HepG2 (cell line): Measurements from ENCODE around the gene FABP1. TPM values are rescaled to one million over a fixed set of nuclear protein-coding genes. Genes with fewer than 3 reads are reported as not detected.

Experiments
- BCL3 ChIP-seq: sonication (generic); formaldehyde crosslinking; IDR thresholded peaks from 2 replicates; pipeline ENCODE4 v1.5.1; 2020; ENCODE audit warnings: mild to moderate bottlenecking, missing genetic modification reagents, moderate library complexity
- CTCF ChIP-seq: sonication (generic); formaldehyde crosslinking; IDR thresholded peaks from 2 replicates; pipeline ENCODE4 v1.5.0; 2020; ENCODE audit warnings: mild to moderate bottlenecking, missing genetic modification reagents, moderate library complexity
- FOXC1 ChIP-seq: sonication (generic); formaldehyde crosslinking; IDR thresholded peaks from 2 replicates; pipeline ENCODE4 v1.8.0; 2022; ENCODE audit warnings: mild to moderate bottlenecking, missing genetic modification reagents, borderline replicate concordance
- FOXP4 ChIP-seq: sonication (generic); formaldehyde crosslinking; IDR thresholded peaks from 2 replicates; pipeline ENCODE4 v1.4.0; 2020; ENCODE audit warnings: missing genetic modification reagents
- POGK ChIP-seq: sonication (generic); formaldehyde crosslinking; conservative IDR thresholded peaks from 2 replicates; pipeline ENCODE4 v1.8.0; 2022; ENCODE audit warnings: mild to moderate bottlenecking, moderate library complexity, missing genetic modification reagents
- RBFOX2 ChIP-seq: fragments of 200-400 bp; formaldehyde crosslinking; IDR thresholded peaks from 2 replicates; pipeline ENCODE4 v1.6.1; 2017; ENCODE audit warnings: low read depth, mild to moderate bottlenecking, low read length
- TRAFD1 ChIP-seq: sonication (generic); formaldehyde crosslinking; IDR thresholded peaks from 2 replicates; pipeline ENCODE4 v1.5.1; 2020; ENCODE audit warnings: missing genetic modification reagents, mild to moderate bottlenecking, borderline replicate concordance
- WIZ ChIP-seq: sonication (generic); formaldehyde crosslinking; IDR thresholded peaks from 2 replicates; pipeline ENCODE4 v1.5.1; 2020; ENCODE audit warnings: mild to moderate bottlenecking, missing genetic modification reagents
- ZNF274 ChIP-seq: sonication (generic); formaldehyde crosslinking; IDR thresholded peaks from 2 replicates; pipeline ENCODE4 v1.5.1; 2020; ENCODE audit warnings: mild to moderate bottlenecking, missing genetic modification reagents
- ZNF407 ChIP-seq: sonication (generic); formaldehyde crosslinking; IDR thresholded peaks from one replicate; pipeline ENCODE4 v1.5.1; 2020; ENCODE audit warnings: mild to moderate bottlenecking, missing genetic modification reagents; ENCODE audit errors: not compliant biosample characterization
- polyA plus RNA-seq, 8 experiments: library from polyadenylated mRNA; depleted of rRNA in 3 of 8; stranded (reverse) in 7 of 8; unstranded in 1 of 8; fragments of >200 nt; fragmentation: Illumina TruSeq in 4 of 8; extraction: Trizol in 4 of 8; gene quantifications; 2 replicates each; pipeline versions ENCODE4 v1.2.1 to v1.2.3, GENCODE V29; 2011 to 2016; ENCODE audit warnings: low read depth in 4 of 8, missing spikeins in 1 of 8, mixed read lengths in 1 of 8; ENCODE audit not compliant: insufficient read depth in 1 of 8
- total RNA-seq, 5 experiments: library from RNA; depleted of rRNA; stranded (reverse); fragments of >200 nt; fragmentation: Illumina TruSeq; extraction: Trizol; gene quantifications; 2 replicates each; pipeline ENCODE4 v1.2.3, GENCODE V29; 2016; ENCODE audit warnings: low read depth in 1 of 5

The FABP1 gene
- total and polyA plus RNA-seq, 2 of the 13 experiments (the other 11 are each of a cell fraction or from before 2014, with no cell fraction given): 644 to 1,608 TPM

GRCh38 chr2:88129313-88129959, 1.6 kb upstream of the FABP1 start (continued):
- TF ChIP-seq ZNF407 (CRISPR knock-in tag): peak; percentile 51
- TF ChIP-seq TRAFD1 (CRISPR knock-in tag): no peak
- TF ChIP-seq FOXC1: 0 out of 2 replicates have a peak, but pooled peaks have one; percentile 36
- peak; percentile 46; the same call in 1 of the 2 replicates for TF ChIP-seq BCL3 (CRISPR knock-in tag)
- TF ChIP-seq ZNF274 (CRISPR knock-in tag): peak; percentile 80
- no peak for TF ChIP-seq FOXP4 (CRISPR knock-in tag)
- no peak for TF ChIP-seq RBFOX2
- no peak for TF ChIP-seq POGK
- 0 out of 2 replicates have a peak, but pooled peaks have one; percentile 16 for TF ChIP-seq WIZ (CRISPR knock-in tag)
- TF ChIP-seq CTCF (CRISPR knock-in tag): no peak
